ENCODE measurements around the gene MIB2.

DNA sequence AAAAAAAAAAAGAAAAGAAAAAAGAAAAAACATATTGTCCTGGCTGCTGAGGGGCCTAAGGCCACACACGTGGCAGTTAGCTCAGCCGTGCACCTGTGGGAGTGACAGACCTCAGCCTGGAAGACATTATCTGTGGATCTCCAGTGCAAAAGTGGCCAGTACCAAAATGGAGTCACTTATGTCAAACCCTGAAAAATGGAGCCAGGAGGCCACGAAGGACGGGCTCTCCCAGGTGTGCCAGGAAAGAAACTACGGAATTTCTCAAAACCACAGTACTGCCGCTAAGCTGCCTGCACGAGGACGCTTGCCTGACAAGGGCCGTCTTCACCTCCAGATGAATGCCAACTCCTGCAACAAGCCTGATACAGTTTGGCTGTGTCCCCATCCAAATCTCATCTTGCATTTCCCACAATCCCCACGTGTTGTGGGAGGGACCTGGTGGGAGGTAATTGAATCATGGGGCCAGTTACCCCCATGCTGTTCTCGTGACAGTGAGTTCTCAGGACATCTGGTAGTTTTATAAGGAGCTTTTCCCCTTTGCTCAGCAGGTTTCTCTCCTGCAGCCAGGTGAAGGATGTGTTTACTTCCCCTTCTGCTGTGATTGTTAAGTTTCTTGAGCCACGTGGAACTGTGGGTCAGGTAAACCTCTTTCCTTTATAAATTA lies 5.3 kb upstream of the MIB2 start:
- TF ChIP-seq, protein P1, sequence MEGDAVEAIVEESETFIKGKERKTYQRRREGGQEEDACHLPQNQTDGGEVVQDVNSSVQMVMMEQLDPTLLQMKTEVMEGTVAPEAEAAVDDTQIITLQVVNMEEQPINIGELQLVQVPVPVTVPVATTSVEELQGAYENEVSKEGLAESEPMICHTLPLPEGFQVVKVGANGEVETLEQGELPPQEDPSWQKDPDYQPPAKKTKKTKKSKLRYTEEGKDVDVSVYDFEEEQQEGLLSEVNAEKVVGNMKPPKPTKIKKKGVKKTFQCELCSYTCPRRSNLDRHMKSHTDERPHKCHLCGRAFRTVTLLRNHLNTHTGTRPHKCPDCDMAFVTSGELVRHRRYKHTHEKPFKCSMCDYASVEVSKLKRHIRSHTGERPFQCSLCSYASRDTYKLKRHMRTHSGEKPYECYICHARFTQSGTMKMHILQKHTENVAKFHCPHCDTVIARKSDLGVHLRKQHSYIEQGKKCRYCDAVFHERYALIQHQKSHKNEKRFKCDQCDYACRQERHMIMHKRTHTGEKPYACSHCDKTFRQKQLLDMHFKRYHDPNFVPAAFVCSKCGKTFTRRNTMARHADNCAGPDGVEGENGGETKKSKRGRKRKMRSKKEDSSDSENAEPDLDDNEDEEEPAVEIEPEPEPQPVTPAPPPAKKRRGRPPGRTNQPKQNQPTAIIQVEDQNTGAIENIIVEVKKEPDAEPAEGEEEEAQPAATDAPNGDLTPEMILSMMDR (IDR thresholded peaks at IDR 0.05; ENCODE audit: poor library complexity) = no peak
- TF ChIP-seq EZH2 (IDR thresholded peaks at IDR 0.05; ENCODE audit: borderline replicate concordance) = no peak
- TF ChIP-seq EZH2phosphoT487 (IDR thresholded peaks at IDR 0.05; ENCODE audit: low read depth, severe bottlenecking, unreplicated experiment) = no peak

Data from hepatocyte (in vitro differentiated cells).